Neutrophil (primary cell): ENCODE measurements around the gene ATXN7L3.

ENCODE experiments used
- H3K27ac ChIP-seq: fragments of 200-600 bp; sonication (generic); 2 replicates; pipeline ENCODE4 v1.5.1; 2016; ENCODE audit warnings: mild to moderate bottlenecking, moderate library complexity
- H3K27me3 ChIP-seq: fragments of 200-600 bp; sonication (generic); 2 replicates; pipeline ENCODE4 v1.6.0; 2016; ENCODE audit warnings: mild to moderate bottlenecking
- H3K36me3 ChIP-seq: fragments of 200-600 bp; sonication (generic); 2 replicates; pipeline ENCODE4 v1.5.1; 2017
- H3K4me1 ChIP-seq, 2 experiments: fragments of 200-600 bp in 1 of 2; sonication (generic) in 1 of 2; 1 replicate in 1 of 2; 2 replicates in 1 of 2; pipeline versions ENCODE4 v1.5.1 to v1.6.1; 2013 to 2016; ENCODE audit warnings: low read depth in 1 of 2, low read length in 1 of 2, mild to moderate bottlenecking in 1 of 2, moderate library complexity in 1 of 2; ENCODE audit not compliant: control insufficient read depth in 1 of 2, insufficient read depth in 1 of 2
- H3K4me3 ChIP-seq, 2 experiments: fragments of 200-600 bp in 1 of 2; sonication (generic) in 1 of 2; 1 replicate in 1 of 2; 2 replicates in 1 of 2; pipeline ENCODE4 v1.5.1; 2013 to 2016; ENCODE audit warnings: low read depth in 1 of 2, low read length in 1 of 2, mild to moderate bottlenecking in 1 of 2, moderate library complexity in 1 of 2
- H3K9me3 ChIP-seq: fragments of 200-600 bp; sonication (generic); 2 replicates; pipeline ENCODE4 v1.5.1; 2016
- TF ChIP-seq, protein P1 (sequence below): fragments of 200-600 bp; sonication (generic); IDR thresholded peaks from 2 replicates; pipeline ENCODE4 v1.5.1; 2016; ENCODE audit warnings: antibody characterized with exemption

The ATXN7L3 gene

GRCh38 chr17:44200478-44201155 is 933 bp upstream of the ATXN7L3 start:
- Histone ChIP-seq H3K36me3 (peaks cover 20% of the 10 kb centered on the region), H3K4me1 (peaks cover 43 to 50% of the 10 kb centered on the region in 2 experiments), H3K27ac (peak overlapping the region; percentile 100), H3K27me3 (no peaks in the 10 kb centered on the region), H3K4me3 (peak overlapping the region; percentile 80 to 93), H3K9me3 (no peaks in the 10 kb centered on the region)
- TF ChIP-seq, protein P1, sequence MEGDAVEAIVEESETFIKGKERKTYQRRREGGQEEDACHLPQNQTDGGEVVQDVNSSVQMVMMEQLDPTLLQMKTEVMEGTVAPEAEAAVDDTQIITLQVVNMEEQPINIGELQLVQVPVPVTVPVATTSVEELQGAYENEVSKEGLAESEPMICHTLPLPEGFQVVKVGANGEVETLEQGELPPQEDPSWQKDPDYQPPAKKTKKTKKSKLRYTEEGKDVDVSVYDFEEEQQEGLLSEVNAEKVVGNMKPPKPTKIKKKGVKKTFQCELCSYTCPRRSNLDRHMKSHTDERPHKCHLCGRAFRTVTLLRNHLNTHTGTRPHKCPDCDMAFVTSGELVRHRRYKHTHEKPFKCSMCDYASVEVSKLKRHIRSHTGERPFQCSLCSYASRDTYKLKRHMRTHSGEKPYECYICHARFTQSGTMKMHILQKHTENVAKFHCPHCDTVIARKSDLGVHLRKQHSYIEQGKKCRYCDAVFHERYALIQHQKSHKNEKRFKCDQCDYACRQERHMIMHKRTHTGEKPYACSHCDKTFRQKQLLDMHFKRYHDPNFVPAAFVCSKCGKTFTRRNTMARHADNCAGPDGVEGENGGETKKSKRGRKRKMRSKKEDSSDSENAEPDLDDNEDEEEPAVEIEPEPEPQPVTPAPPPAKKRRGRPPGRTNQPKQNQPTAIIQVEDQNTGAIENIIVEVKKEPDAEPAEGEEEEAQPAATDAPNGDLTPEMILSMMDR, result no peak

GRCh38 chr17:44198721-44199552 is 747 bp downstream of the ATXN7L3 start:
- H3K4me1 ChIP-seq, result peaks cover 41 to 43% of the 10 kb centered on the region in 2 experiments
- peak overlapping the region; percentile 100 for H3K27ac ChIP-seq
- TF ChIP-seq, protein P1, result no peak
- H3K9me3 ChIP-seq, result no peaks in the 10 kb centered on the region
- peaks cover 36% of the 10 kb centered on the region for H3K36me3 ChIP-seq
- no peaks in the 10 kb centered on the region for H3K27me3 ChIP-seq
- H3K4me3 ChIP-seq, result peak overlapping the region; percentile 80 to 93

DNA sequence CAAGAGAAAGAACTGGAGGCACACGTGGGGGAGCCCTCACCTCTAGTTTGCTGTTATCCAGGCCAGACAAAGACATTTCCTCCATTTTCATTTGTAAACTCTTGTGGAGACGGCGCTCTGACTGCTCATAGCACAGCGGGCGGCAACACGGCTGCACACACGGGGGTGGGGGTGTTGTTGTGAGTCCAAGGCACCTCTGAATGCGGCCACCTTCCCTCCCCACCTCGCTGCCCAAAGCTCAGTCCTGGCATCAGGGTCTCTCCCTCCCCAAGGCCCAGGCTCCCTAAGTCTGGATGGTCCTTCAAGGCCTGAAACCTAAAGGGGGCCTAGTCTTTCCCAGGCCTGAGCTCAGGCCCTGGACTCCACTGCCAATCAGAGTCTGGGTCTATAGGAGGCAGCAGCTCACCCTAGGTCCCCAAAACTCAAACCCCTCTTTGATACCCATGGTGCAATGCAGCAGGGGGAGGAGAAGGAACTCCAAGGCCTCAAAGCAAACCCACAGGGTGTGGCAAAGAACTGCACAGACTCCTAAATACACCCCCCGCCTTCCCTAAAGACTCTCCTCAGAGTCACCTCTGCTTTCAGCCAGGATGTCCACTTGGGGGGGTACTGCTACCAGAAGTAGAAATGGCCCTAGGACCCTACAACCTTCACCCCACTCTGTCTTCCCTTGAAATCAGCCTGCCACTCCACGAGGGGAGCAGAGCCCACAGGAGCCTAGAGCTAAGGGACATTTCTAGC is 1.5 kb downstream of the ATXN7L3 start:
- TF ChIP-seq, protein P1, result no peak
- peaks cover 33 to 35% of the 10 kb centered on the region in 2 experiments for H3K4me1 ChIP-seq
- no peaks in the 10 kb centered on the region for H3K9me3 ChIP-seq
- H3K4me3 ChIP-seq, result peak overlapping the region; percentile 80 to 93
- peaks cover 44% of the 10 kb centered on the region for H3K36me3 ChIP-seq
- no peaks in the 10 kb centered on the region for H3K27me3 ChIP-seq
- H3K27ac ChIP-seq, result peak overlapping the region; percentile 100

DNA sequence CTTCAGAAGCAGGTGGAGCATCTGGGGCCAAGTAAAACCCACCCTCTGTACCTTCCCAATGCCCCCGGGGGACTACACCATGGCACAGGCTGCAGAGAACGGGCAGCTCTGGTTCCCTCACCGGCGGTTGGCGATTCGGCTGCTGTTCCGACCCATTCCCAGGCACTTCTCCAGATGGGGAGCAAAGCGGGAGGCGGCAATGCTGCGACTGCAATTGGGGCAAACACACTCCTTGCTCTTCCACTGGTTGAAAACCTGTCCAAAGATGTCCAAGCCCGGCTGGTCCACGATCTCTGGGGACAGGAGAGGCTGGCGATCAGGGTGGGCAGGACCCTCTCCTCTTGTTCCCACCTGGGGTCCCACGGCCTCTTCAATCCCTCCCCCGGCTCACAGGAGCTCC is 2.6 kb downstream of the ATXN7L3 start:
- H3K36me3 ChIP-seq, result peaks cover 55% of the 10 kb centered on the region
- H3K4me1 ChIP-seq, result peaks cover 33 to 34% of the 10 kb centered on the region in 2 experiments
- H3K27ac ChIP-seq, result peak overlapping the region; percentile 100
- no peaks in the 10 kb centered on the region for H3K9me3 ChIP-seq
- TF ChIP-seq, protein P1, result no peak
- peak overlapping the region in 1 of 2 experiments; percentile 93 for H3K4me3 ChIP-seq
- H3K27me3 ChIP-seq, result no peaks in the 10 kb centered on the region

- TF ChIP-seq, protein P1, result no peak
- no peaks in the 10 kb centered on the region for H3K27me3 ChIP-seq
- peaks cover 26 to 32% of the 10 kb centered on the region in 2 experiments for H3K4me1 ChIP-seq
- peak overlapping the region; percentile 42 for H3K27ac ChIP-seq
- H3K9me3 ChIP-seq, result no peaks in the 10 kb centered on the region
- H3K4me3 ChIP-seq, result no peak overlapping the region
- H3K36me3 ChIP-seq, result peaks cover 87% of the 10 kb centered on the region
Observed at GRCh38 chr17:44193326-44194084, 6.2 kb downstream of the ATXN7L3 start.
